ENCODE measurements around the gene B3GAT1. TPM values are rescaled to one million over a fixed set of nuclear protein-coding genes. Genes with fewer than 3 reads are reported as not detected.
"Not testable (repeated sequence)": the region's sequence is repeated elsewhere in the genome, so short reads cannot be mapped to it uniquely, and the experiment has no call there.

The B3GAT1 gene
- total RNA-seq, 1 donor: not detected

DNA sequence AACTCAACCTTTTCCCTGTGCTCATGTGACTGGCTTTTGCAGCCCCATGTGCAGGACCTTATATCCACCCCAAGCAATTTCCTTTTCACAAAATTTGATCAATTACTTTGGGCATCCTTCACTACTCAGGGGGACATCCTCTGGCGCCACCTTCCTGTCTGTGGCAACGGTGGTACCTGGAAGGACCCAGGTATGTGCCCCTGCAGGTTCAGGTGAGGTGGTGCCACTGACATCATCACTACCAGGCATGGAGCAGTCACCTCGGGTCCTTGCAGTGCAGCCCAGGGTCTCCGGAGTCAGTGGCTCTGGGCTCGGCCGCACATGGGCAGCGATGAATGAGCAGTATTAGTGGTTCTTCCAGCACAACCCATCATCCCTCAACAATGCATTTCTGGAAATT lies 37.7 kb upstream of the B3GAT1 start:
- TF ChIP-seq, protein P1, sequence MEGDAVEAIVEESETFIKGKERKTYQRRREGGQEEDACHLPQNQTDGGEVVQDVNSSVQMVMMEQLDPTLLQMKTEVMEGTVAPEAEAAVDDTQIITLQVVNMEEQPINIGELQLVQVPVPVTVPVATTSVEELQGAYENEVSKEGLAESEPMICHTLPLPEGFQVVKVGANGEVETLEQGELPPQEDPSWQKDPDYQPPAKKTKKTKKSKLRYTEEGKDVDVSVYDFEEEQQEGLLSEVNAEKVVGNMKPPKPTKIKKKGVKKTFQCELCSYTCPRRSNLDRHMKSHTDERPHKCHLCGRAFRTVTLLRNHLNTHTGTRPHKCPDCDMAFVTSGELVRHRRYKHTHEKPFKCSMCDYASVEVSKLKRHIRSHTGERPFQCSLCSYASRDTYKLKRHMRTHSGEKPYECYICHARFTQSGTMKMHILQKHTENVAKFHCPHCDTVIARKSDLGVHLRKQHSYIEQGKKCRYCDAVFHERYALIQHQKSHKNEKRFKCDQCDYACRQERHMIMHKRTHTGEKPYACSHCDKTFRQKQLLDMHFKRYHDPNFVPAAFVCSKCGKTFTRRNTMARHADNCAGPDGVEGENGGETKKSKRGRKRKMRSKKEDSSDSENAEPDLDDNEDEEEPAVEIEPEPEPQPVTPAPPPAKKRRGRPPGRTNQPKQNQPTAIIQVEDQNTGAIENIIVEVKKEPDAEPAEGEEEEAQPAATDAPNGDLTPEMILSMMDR (IDR thresholded peaks at IDR 0.05; ENCODE audit: insufficient read depth, low read depth, low read length): no peak
- no peak for DNase-seq (ENCODE audit: low read depth)
- no peak overlapping the region for H3K4me3 ChIP-seq (ENCODE audit: low read depth, low read length)

DNA sequence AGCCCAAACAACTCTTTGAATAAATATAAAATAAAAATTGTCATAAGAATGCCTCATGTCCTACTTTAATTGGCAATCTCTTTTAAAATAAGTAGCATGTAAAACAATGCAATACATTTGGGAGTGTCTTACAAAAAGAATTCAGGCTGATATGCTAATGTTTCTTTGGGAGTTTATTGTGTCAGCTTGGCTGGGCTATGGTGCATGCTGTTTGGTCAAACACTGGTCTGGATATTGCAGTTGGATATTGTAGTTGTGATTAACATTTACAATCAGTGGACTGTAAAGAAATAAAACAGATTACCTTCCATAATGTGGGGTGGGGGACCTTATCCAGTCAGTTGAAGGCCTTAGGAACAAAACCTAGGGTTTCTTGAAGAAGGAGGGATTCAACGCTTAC lies 37.0 kb upstream of the B3GAT1 start:
- no peak for DNase-seq (ENCODE audit: low read depth)
- TF ChIP-seq, protein P1 (IDR thresholded peaks at IDR 0.05; ENCODE audit: insufficient read depth, low read depth, low read length): no peak
- no peak overlapping the region for H3K4me3 ChIP-seq (ENCODE audit: low read depth, low read length)

DNA sequence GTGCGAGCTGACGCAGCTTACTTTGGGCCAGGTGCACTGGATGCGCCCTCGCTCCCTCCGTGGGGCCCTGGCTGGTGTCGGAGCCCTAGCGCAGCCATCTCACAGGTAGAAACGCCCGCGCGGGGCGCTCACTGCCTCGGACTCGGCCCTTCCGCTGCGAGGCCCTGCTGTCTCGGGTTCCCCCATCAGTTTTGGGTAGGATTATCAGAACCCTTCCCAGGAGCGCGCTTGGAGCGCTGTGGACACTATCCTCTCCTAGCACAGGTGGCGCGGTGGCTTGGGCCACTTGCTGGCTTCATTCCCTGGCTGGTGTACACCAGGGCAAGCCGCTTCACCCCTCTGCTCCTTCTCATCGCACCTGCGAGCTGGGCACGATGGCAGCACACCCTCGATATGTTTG lies 35.7 kb upstream of the B3GAT1 start:
- TF ChIP-seq, protein P1 (IDR thresholded peaks at IDR 0.05; ENCODE audit: insufficient read depth, low read depth, low read length): no peak
- no peak for DNase-seq (ENCODE audit: low read depth)
- no peak overlapping the region for H3K4me3 ChIP-seq (ENCODE audit: low read depth, low read length)

DNA sequence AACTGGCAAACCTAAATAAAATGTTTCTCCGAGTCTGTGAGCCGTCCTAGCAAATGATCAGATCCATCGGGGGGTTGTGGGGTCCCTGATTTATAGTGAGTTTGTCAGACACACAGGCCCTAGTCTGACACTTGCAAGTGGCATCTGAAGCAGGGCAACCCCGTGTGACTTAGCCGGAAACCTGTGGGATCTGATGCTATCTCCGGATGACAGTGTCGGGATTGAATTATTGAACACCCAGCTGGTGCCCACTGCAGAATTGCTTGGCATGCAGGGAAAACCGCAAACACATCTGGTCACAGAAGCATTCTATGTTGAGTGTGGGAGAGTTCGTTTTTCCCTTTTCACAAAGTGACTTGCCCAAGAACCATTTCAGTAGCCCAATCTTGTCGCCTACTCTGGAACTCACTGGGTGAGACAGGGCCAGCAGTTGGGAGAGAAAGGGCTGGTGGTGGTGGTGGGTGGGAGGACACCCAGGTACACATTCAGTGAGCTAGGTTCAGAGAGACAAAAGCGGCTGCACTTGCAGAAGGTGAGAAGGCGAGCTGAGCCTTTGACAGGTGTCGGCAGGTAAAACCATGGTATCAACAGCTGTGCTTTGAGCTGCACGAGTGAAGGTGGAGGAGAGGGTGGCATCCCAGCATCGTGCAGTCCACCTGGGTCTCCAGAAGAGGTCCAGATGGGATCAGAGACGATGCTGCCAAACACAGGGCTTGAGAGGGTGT lies 33.7 kb upstream of the B3GAT1 start:
- DNase-seq (ENCODE audit: low read depth): no peak
- H3K4me3 ChIP-seq (ENCODE audit: low read depth, low read length): no peak overlapping the region
- TF ChIP-seq, protein P1 (IDR thresholded peaks at IDR 0.05; ENCODE audit: insufficient read depth, low read depth, low read length): no peak

DNA sequence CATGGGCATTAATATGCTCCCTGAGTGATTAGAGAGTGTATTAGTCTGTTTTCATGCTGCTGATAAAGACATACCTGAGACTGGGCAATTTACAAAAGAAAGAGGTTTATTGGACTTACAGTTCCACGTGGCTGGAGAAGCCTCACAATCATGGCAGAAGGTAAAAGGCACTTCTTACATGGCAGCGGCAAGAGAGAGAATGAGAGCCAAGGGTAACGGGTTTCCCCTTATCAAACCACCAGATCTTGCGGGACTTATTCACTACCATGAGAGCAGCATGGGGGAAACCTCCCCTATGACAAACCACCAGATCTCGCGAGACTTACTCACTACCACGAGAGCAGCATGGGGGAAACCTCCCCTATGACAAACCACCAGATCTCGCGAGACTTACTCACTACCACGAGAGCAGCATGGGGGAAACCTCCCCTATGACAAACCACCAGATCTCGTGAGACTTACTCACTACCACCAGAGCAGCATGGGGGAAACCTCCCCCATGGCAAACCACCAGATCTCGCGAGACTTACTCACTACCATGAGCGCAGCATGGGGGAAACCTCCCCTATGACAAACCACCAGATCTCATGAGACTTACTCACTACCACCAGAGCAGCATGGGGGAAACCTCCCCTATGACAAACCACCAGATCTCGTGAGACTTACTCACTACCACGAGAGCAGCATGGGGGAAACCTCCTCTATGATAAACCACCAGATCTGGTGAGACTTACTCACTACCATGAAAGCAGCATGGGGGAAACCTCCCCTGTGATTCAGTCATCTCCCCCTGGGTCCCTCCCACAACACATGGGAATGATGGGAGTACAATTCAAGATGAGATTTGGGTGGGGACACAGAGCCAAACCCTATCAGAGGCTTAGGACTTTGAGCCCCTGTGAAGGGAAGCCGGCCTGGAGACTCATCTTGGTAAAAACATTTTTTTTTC lies 32.4 kb upstream of the B3GAT1 start:
- not testable (repeated sequence) for DNase-seq (ENCODE audit: low read depth); H3K4me3 ChIP-seq (ENCODE audit: low read depth, low read length)

DNA sequence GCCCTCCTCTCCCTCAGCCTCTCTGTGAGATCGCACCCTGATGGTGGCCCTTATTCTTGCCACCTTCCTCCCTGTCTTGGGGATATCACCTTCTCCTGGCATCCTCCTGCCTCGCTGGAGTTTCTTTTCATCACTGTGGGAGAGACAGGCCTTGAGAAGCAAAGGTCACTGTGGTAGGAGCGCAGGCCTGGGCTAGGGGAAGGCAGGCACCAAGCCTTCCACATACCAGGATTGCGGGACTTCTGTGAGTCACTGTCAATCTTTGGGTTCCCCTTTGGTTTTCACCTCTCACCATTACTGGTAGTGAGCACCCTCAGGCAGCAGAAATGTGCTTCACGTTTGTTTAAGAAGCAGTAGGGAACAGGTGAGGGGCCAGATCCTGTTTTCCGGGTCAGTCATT lies 31.2 kb upstream of the B3GAT1 start:
- no peak for DNase-seq (ENCODE audit: low read depth)
- TF ChIP-seq, protein P1 (IDR thresholded peaks at IDR 0.05; ENCODE audit: insufficient read depth, low read depth, low read length): no peak

DNA sequence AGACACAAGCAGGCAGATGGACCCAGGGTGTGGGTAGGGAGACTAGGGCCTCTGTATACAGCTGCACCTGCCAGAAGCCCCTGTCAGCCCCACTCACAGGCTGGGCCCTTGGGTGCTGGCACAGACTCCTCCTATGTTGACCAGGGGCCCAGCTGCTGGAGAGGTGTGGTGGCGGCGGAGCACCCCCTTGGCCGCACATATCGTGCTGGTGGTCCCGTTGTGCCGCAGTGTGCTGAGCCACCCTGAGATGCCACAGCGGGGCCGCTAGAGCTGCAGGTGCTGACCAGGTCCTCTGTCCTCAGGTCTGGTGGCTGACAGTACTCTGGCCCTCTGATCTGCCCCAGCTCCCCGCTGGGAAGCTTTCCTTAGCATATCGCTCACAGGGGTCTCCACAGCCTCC lies 30.2 kb upstream of the B3GAT1 start:
- DNase-seq (ENCODE audit: low read depth): no peak
- TF ChIP-seq, protein P1 (IDR thresholded peaks at IDR 0.05; ENCODE audit: insufficient read depth, low read depth, low read length): no peak
- H3K4me3 ChIP-seq (ENCODE audit: low read depth, low read length): no peak overlapping the region

More for the DNA sequence above, 31.2 kb upstream of the B3GAT1 start:
- no peak overlapping the region for H3K4me3 ChIP-seq (ENCODE audit: low read depth, low read length)
